Measurements from ENCODE around the gene MBD5.

MBD5 gene

DNA sequence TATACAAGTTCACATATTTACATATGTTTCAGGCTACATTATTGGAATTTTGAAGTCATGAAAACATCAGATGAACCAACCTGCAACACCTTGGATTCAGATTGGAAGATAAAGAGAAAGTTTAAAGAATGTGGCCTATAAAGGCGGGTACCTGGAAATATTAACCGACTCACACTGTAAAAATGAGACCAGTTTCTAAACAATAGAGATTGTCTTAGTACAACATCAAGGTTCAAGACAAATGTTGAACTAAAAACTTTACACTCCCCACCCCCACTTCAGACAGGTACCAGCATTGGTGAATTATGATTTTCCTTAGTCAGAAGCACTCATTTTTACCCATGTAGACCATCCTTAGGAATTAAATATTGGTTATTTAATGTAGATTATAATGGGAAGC is 437.3 kb downstream of the MBD5 start:
- TF ChIP-seq, protein P1, sequence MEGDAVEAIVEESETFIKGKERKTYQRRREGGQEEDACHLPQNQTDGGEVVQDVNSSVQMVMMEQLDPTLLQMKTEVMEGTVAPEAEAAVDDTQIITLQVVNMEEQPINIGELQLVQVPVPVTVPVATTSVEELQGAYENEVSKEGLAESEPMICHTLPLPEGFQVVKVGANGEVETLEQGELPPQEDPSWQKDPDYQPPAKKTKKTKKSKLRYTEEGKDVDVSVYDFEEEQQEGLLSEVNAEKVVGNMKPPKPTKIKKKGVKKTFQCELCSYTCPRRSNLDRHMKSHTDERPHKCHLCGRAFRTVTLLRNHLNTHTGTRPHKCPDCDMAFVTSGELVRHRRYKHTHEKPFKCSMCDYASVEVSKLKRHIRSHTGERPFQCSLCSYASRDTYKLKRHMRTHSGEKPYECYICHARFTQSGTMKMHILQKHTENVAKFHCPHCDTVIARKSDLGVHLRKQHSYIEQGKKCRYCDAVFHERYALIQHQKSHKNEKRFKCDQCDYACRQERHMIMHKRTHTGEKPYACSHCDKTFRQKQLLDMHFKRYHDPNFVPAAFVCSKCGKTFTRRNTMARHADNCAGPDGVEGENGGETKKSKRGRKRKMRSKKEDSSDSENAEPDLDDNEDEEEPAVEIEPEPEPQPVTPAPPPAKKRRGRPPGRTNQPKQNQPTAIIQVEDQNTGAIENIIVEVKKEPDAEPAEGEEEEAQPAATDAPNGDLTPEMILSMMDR (IDR thresholded peaks at IDR 0.05; ENCODE audit: borderline replicate concordance, insufficient read depth, low read depth, low read length): no peak
- H3K4me3 ChIP-seq (ENCODE audit: low read depth, low read length): no peak overlapping the region

DNA sequence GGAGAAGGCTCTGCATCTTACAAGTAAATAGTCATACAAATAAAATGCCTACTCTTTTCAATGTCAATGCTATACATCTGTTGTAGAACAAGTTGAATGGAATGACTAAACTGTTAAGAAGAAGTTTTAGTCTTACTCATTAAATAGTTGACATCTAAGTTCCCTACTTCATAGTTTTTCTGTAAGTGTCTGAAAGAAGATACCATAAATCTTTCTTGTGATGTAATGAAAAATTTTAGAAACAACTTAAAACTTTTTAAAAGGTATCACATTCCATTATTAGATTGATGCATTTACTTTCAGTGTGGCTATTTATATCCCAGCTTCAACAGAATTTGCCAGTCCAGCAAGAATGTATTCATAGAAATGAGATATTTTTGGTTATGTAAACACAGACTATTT is 438.5 kb downstream of the MBD5 start:
- H3K4me3 ChIP-seq (ENCODE audit: low read depth, low read length): no peak overlapping the region
- TF ChIP-seq, protein P1 (IDR thresholded peaks at IDR 0.05; ENCODE audit: borderline replicate concordance, insufficient read depth, low read depth, low read length): no peak

DNA sequence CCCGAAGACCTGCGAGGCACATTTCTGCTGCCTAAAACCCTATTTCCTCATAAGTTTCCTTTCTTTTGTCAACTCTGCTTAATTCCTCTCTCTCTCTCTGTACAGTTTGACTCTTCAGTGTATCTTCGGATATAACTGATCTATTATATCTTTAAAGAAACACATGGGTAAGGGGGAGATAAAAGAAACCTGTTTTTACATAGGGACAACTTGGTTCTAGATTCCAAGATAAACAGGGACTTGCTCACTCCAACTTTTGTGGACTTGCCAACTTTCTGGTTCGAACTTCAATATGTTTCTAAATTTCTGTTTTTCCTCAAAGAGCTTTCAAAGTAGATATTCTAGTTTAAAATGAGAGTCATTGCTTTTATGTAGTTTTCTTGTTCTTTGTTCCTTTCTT is 441.0 kb downstream of the MBD5 start:
- H3K4me3 ChIP-seq (ENCODE audit: low read depth, low read length): no peak overlapping the region
- TF ChIP-seq, protein P1 (IDR thresholded peaks at IDR 0.05; ENCODE audit: borderline replicate concordance, insufficient read depth, low read depth, low read length): no peak

DNA sequence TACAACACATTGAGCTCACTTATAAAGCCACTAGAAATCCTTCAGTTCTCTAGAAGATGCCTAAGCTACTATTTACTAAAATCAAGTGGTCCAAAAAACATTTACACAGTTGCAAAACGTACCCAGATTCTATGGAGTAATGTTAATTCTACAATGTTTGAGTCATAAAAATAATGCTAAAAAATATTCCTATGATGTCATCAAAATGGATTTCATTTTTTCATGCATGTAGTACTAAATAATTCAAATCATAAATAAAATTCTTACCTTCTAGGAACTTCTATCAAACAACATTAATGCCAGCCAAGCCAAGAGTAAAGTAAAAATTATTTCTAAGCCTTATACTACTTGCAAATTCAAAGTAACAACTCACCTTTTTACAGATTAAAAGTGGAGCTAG is 454.7 kb downstream of the MBD5 start:
- H3K4me3 ChIP-seq (ENCODE audit: low read depth, low read length): no peak overlapping the region
- TF ChIP-seq, protein P1 (IDR thresholded peaks at IDR 0.05; ENCODE audit: borderline replicate concordance, insufficient read depth, low read depth, low read length): no peak

DNA sequence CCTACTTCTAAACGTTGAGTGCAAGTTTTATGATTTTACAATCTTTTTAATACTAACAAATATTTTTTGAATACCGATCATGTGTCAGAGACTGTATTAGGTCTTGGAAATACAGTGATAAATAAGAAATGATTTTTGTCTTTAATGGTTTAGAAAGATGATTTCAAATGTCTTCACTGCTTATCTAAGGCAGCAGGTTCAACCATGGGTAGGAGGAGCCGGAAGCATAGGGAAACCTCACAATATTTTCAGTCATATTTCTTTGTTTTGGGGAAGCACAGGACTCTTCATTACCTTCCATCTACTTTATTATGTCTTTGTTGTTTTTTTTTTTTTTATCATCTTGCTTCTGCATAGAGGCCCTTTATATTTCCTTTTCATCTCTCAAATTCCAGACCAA is 458.5 kb downstream of the MBD5 start:
- H3K4me3 ChIP-seq (ENCODE audit: low read depth, low read length): no peak overlapping the region
- TF ChIP-seq, protein P1 (IDR thresholded peaks at IDR 0.05; ENCODE audit: borderline replicate concordance, insufficient read depth, low read depth, low read length): no peak

DNA sequence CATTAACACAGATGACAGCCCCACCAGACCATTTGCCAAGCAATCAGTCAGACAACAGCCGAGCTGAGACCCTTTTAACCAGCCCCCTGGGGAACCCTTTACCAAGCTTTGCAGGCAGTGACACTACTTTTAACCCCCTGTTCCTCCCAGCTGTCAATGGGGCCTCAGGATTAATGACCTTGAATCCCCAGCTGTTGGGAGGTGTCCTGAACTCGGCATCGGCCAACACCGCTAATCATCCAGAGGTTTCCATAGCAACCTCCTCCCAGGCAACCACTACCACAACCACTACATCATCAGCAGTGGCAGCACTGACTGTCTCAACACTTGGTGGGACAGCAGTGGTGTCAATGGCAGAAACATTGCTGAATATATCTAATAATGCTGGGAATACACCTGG is 462.8 kb downstream of the MBD5 start:
- TF ChIP-seq, protein P1 (IDR thresholded peaks at IDR 0.05; ENCODE audit: borderline replicate concordance, insufficient read depth, low read depth, low read length): no peak

DNA sequence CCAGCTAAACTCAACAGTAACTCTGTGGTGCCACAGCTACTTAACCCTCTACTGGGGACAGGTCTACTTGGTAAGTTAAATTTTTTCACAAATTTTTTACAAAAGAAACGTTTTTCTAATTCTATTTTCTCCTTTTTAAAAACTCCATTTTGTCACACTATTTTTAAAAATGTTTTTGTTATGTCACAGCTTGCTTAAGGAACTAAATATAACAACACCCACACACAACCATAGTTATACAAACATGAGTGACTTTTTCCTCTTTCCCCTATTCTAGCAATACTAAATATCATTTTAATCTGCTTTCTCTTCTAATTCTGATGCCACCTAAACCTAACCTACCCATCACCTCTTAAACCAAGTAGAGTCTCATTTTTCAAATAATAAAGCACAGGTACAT is 463.2 kb downstream of the MBD5 start:
- TF ChIP-seq, protein P1 (IDR thresholded peaks at IDR 0.05; ENCODE audit: borderline replicate concordance, insufficient read depth, low read depth, low read length): no peak
- H3K4me3 ChIP-seq (ENCODE audit: low read depth, low read length): no peak overlapping the region

More for the DNA sequence above, 462.8 kb downstream of the MBD5 start:
- H3K4me3 ChIP-seq (ENCODE audit: low read depth, low read length): no peak overlapping the region

Data from GM12875 (cell line).